ENCODE measurements around the gene SPG7. TPM values are rescaled to one million over a fixed set of nuclear protein-coding genes. Genes with fewer than 3 reads are reported as not detected.

SPG7 gene
- total RNA-seq, 4 donors from 2014 or later, result 102 to 178 (median 127) TPM

- Histone ChIP-seq H3K27me3 (no peaks in the 10 kb centered on the region), H3K36me3 (no peaks in the 10 kb centered on the region), H3K9me3 (no peaks in the 10 kb centered on the region), H3K27ac (no peak overlapping the region), H3K4me3 (no peak overlapping the region), H3K4me1 (peaks cover 0 to 76% (median 27%) of the 10 kb centered on the region in 4 donors)
- 80 to 82% methylated on average over 5 of the region's 5 CpGs for WGBS, 2 donors
- TF ChIP-seq EP300 (IDR thresholded peaks at IDR 0.05) (no peak), POLR2A (IDR thresholded peaks at IDR 0.05) (no peak), CTCF (IDR thresholded peaks at IDR 0.05) (no peak)
- no peak for DNase-seq (ENCODE audit: low spot score in 2 of 2)
Observed at GRCh38 chr16:89466920-89467319, 41.3 kb upstream of the SPG7 start.

GRCh38 chr16:89467382-89467781 is 40.8 kb upstream of the SPG7 start:
- 83 to 87% methylated on average over 7 of the region's 7 CpGs for WGBS, 2 donors
- DNase-seq (ENCODE audit: low spot score in 2 of 2), result no peak
- no peak for TF ChIP-seq EP300 (IDR thresholded peaks at IDR 0.05)
- no peak for TF ChIP-seq POLR2A (IDR thresholded peaks at IDR 0.05)
- TF ChIP-seq CTCF (IDR thresholded peaks at IDR 0.05), result no peak
- Histone ChIP-seq H3K4me1 (peaks cover 0 to 80% (median 32%) of the 10 kb centered on the region in 4 donors), H3K27me3 (no peaks in the 10 kb centered on the region), H3K9me3 (no peaks in the 10 kb centered on the region), H3K4me3 (no peak overlapping the region), H3K36me3 (no peaks in the 10 kb centered on the region), H3K27ac (no peak overlapping the region)

- no peak for TF ChIP-seq POLR2A (IDR thresholded peaks at IDR 0.05)
- TF ChIP-seq CTCF (IDR thresholded peaks at IDR 0.05), result no peak
- Histone ChIP-seq H3K36me3 (no peaks in the 10 kb centered on the region), H3K4me3 (no peak overlapping the region), H3K4me1 (peaks cover 0 to 86% (median 48%) of the 10 kb centered on the region in 4 donors), H3K27me3 (no peaks in the 10 kb centered on the region), H3K27ac (no peak overlapping the region), H3K9me3 (no peaks in the 10 kb centered on the region)
- 85 to 86% methylated on average over 2 of the region's 2 CpGs for WGBS, 2 donors
- no peak for DNase-seq (ENCODE audit: low spot score in 2 of 2)
Observed at GRCh38 chr16:89472711-89473075, 35.5 kb upstream of the SPG7 start.

- Histone ChIP-seq H3K27ac (no peak overlapping the region), H3K4me1 (peaks cover 0 to 87% (median 53%) of the 10 kb centered on the region in 4 donors), H3K36me3 (no peaks in the 10 kb centered on the region), H3K4me3 (no peak overlapping the region), H3K27me3 (no peaks in the 10 kb centered on the region), H3K9me3 (no peaks in the 10 kb centered on the region)
- TF ChIP-seq POLR2A (IDR thresholded peaks at IDR 0.05) (no peak), EP300 (IDR thresholded peaks at IDR 0.05) (no peak), CTCF (IDR thresholded peaks at IDR 0.05) (no peak)
- DNase-seq (ENCODE audit: low spot score in 2 of 2), result no peak
- WGBS, 2 donors, result 94 to 97% methylated on average over 7 of the region's 7 CpGs
Observed at GRCh38 chr16:89473136-89473712, 35.0 kb upstream of the SPG7 start.

- no peak for TF ChIP-seq POLR2A (IDR thresholded peaks at IDR 0.05)
- no peak for TF ChIP-seq CTCF (IDR thresholded peaks at IDR 0.05)
- no peak for TF ChIP-seq EP300 (IDR thresholded peaks at IDR 0.05)
- Histone ChIP-seq H3K27ac (no peak overlapping the region), H3K4me3 (no peak overlapping the region), H3K9me3 (no peaks in the 10 kb centered on the region), H3K27me3 (no peaks in the 10 kb centered on the region), H3K4me1 (peaks cover 0 to 87% (median 58%) of the 10 kb centered on the region in 4 donors), H3K36me3 (no peaks in the 10 kb centered on the region)
- no peak for DNase-seq (ENCODE audit: low spot score in 2 of 2)
- 83 to 92% methylated on average over 8 to 9 of the region's 9 CpGs for WGBS, 2 donors
Observed at GRCh38 chr16:89473791-89474414, 34.3 kb upstream of the SPG7 start.
